K562 (cell line): ENCODE results near the gene PPIP5K2. TPM values are rescaled to one million over a fixed set of nuclear protein-coding genes. Genes with fewer than 3 reads are reported as not detected.

Source experiments
- ATAC-seq: fragments of 200-7000 bp; cut with Tn5 transposase; 3 replicates; pipeline ENCODE4 v1.9.1; 2020; ENCODE audit warnings: moderate library complexity
- BruUV-seq: library from RNA; stranded (reverse); fragments of 400-500 nt; replicated peaks from 2 replicates; lab custom pipeline; 2021; lab: Mats Ljungman, UMichigan
- CTCF ChIA-PET: fragments of 300-600 bp; formaldehyde crosslinking; extraction: SDS; loops from one replicate; lab custom pipeline; 2021; ENCODE audit warnings: low intra/inter-chr PET ratio; lab: Yijun Ruan, JAX
- POLR2A ChIA-PET: fragments of 300-600, 350-650 bp; sonication (Branson Sonifier 250); formaldehyde crosslinking; extraction: SDS; loops from one replicate; lab custom pipeline; 2021; ENCODE audit warnings: antibody characterized with exemption, inconsistent platforms; lab: Yijun Ruan, JAX
- DNase-seq, 4 experiments: peaks; one replicate each; pipeline versions ENCODE4 v3.0.0 to v3.0.0-alpha.2; 2011 to 2018; ENCODE audit warnings: low spot score in 3 of 4, mixed read lengths in 3 of 4; ENCODE audit errors: extremely low read depth in 1 of 4
- FAIRE-seq: peaks from 2 replicates; lab custom pipeline; 2011; peaks lifted over from hg19 to GRCh38; lab: Jason Lieb, UNC
- H2AFZ ChIP-seq: 2 replicates; pipeline ENCODE4 v1.6.0; 2011; ENCODE audit warnings: low read depth, low read length, control low read depth, inconsistent platforms
- H3K27ac ChIP-seq: fragments of 200-600 bp; 3 replicates; pipeline ENCODE4 v1.8.0; 2011; ENCODE audit warnings: low read depth, mild to moderate bottlenecking, control low read depth, inconsistent platforms, low read length, moderate library complexity, mixed read lengths; ENCODE audit errors: extremely low read depth
- H3K27me3 ChIP-seq, 2 experiments: fragments of 300-600 bp in 1 of 2; 2 replicates in 1 of 2; 3 replicates in 1 of 2; pipeline versions ENCODE4 v1.6.0 to v1.8.0; 2011; ENCODE audit warnings: inconsistent platforms in 2 of 2, low read length in 2 of 2, mild to moderate bottlenecking in 1 of 2, mixed read lengths in 1 of 2, moderate library complexity in 1 of 2; ENCODE audit not compliant: control insufficient read depth in 2 of 2, insufficient read depth in 2 of 2
- H3K36me3 ChIP-seq: fragments of 300-600 bp; 3 replicates; pipeline ENCODE4 v1.8.0; 2011; ENCODE audit warnings: mild to moderate bottlenecking, low read length, inconsistent platforms; ENCODE audit not compliant: control insufficient read depth, insufficient read depth
- H3K4me1 ChIP-seq, 2 experiments: fragments of 200-600 bp in 1 of 2; replicated peaks in 1 of 2; 2 replicates in 1 of 2; 3 replicates in 1 of 2; pipeline versions ENCODE4 v1.5.1 to v1.8.0; 2011; ENCODE audit warnings: inconsistent platforms in 2 of 2, low read length in 2 of 2, mild to moderate bottlenecking in 1 of 2, mixed read lengths in 1 of 2, moderate library complexity in 1 of 2; ENCODE audit not compliant: control insufficient read depth in 2 of 2, insufficient read depth in 2 of 2
- H3K4me2 ChIP-seq: 2 replicates; pipeline ENCODE4 v1.6.1; 2011; ENCODE audit warnings: low read length, control low read depth, inconsistent platforms, mixed read lengths; ENCODE audit not compliant: insufficient read depth
- H3K4me3 ChIP-seq: fragments of 200-600 bp; sonication (generic), shearing (Covaris generic); 2 replicates; pipeline ENCODE4 v1.5.1; 2016; ENCODE audit warnings: control low read depth, inconsistent platforms
- H3K79me2 ChIP-seq: fragments of 200-600 bp; 3 replicates; pipeline ENCODE4 v1.8.0; 2011; ENCODE audit warnings: low read length, inconsistent platforms; ENCODE audit not compliant: control insufficient read depth, insufficient read depth
- H3K9ac ChIP-seq, 2 experiments: 2 replicates each; pipeline versions ENCODE4 v1.6.0 to v1.6.1; 2011; ENCODE audit warnings: low read depth in 2 of 2, low read length in 2 of 2, control low read depth in 1 of 2, inconsistent platforms in 1 of 2, mild to moderate bottlenecking in 1 of 2, mixed read lengths in 1 of 2; ENCODE audit not compliant: insufficient read depth in 1 of 2
- H3K9me1 ChIP-seq: one replicate; pipeline ENCODE4 v1.6.0; 2011; ENCODE audit warnings: inconsistent platforms, mild to moderate bottlenecking, low read length, moderate library complexity; ENCODE audit not compliant: control insufficient read depth, insufficient read depth
- H3K9me3 ChIP-seq: replicated peaks from 2 replicates; pipeline ENCODE4 v1.5.1; 2011; ENCODE audit warnings: low read depth, low read length, inconsistent platforms; ENCODE audit not compliant: control insufficient read depth, insufficient read depth
- H4K20me1 ChIP-seq: replicated peaks from 2 replicates; pipeline ENCODE4 v1.6.1; 2011; ENCODE audit warnings: low read length, inconsistent platforms, mixed read lengths; ENCODE audit not compliant: control insufficient read depth, insufficient read depth
- HMG20B ChIP-seq: fragments of 250-450 bp; sonication (Bioruptor Pico); IDR thresholded peaks from 2 replicates; pipeline ENCODE4 v1.5.0; 2021; ENCODE audit warnings: mild to moderate bottlenecking
- JUN ChIP-seq, 2 experiments: sonication (generic) in 1 of 2; formaldehyde crosslinking in 1 of 2; IDR thresholded peaks; 2 replicates each; pipeline versions ENCODE4 v1.6.1 to v1.8.0; 2012 to 2022; ENCODE audit warnings: borderline replicate concordance in 2 of 2, mild to moderate bottlenecking in 2 of 2, improper control_type of control experiment in 1 of 2, low read depth in 1 of 2, low read length in 1 of 2, missing genetic modification reagents in 1 of 2
- MLX ChIP-seq, 2 experiments: fragments of 450-650 bp in 1 of 2; sonication (generic) in 1 of 2; formaldehyde crosslinking; conservative IDR thresholded peaks; 2 replicates each; pipeline versions ENCODE4 v1.4.0 to v1.8.1; 2020 to 2022; ENCODE audit warnings: mild to moderate bottlenecking in 1 of 2, missing genetic modification reagents in 1 of 2
- MYC ChIP-seq, 2 experiments: fragments of 250-450 bp in 1 of 2; sonication (Bioruptor Pico) in 1 of 2; IDR thresholded peaks; 2 replicates each; pipeline versions ENCODE4 v1.5.1 to v1.6.1; 2012 to 2021; ENCODE audit warnings: low read depth in 2 of 2, borderline replicate concordance in 1 of 2, improper control_type of control experiment in 1 of 2, low read length in 1 of 2, mild to moderate bottlenecking in 1 of 2, moderate library complexity in 1 of 2
- POLR2B ChIP-seq: fragments of 450-650 bp; IDR thresholded peaks from 2 replicates; pipeline ENCODE4 v1.6.1; 2018; ENCODE audit warnings: low read depth; ENCODE audit not compliant: partially characterized antibody
- PURB ChIP-seq: sonication (generic); formaldehyde crosslinking; IDR thresholded peaks from 2 replicates; pipeline ENCODE4 v1.9.0; 2021; ENCODE audit warnings: low read depth, mild to moderate bottlenecking, missing genetic modification reagents
- RCOR1 ChIP-seq, 2 experiments: IDR thresholded peaks; 2 replicates each; pipeline ENCODE4 v1.6.1; 2012; ENCODE audit warnings: low read depth in 2 of 2, low read length in 2 of 2, borderline replicate concordance in 1 of 2, improper control_type of control experiment in 1 of 2
- SRSF7 ChIP-seq: fragments of 200-400 bp; formaldehyde crosslinking; optimal IDR thresholded peaks from 2 replicates; pipeline ENCODE3; 2017; ENCODE audit warnings: mild to moderate bottlenecking, low read depth, low read length
- ZKSCAN3 ChIP-seq: fragments of 250-450 bp; sonication (Bioruptor Pico); IDR thresholded peaks from 2 replicates; pipeline ENCODE4 v1.4.0; 2020
- ZNF561 ChIP-seq: fragments of 450-650 bp; formaldehyde crosslinking; conservative IDR thresholded peaks from 2 replicates; pipeline ENCODE4 v1.4.0; 2020; ENCODE audit warnings: mild to moderate bottlenecking, moderate library complexity
- ZNF589 ChIP-seq: fragments of 200-800 bp; sonication (Bioruptor generic); IDR thresholded peaks from 2 replicates; pipeline ENCODE4 v1.6.1; 2016; ENCODE audit warnings: low read depth, missing genetic modification characterization, missing compliant biosample characterization
- WGBS: fragments of 100-300 bp; shearing (Covaris generic); methylation state at CpG from one replicate; pipeline ENCODE4 v1.1.6; 2016; ENCODE audit warnings: low coverage, mixed read lengths; ENCODE audit not compliant: insufficient coverage; ENCODE audit errors: missing lambda C conversion rate; 5-methylcytosine and 5-hydroxymethylcytosine counted together
- in situ Hi-C: fragments of 300-500 bp; cut with MboI; formaldehyde crosslinking; loops from 4 replicates; pipeline ENCODE4 v1.15.0; 2018; ENCODE audit warnings: inconsistent platforms, mixed read lengths
- intact Hi-C: fragments of 100-400 bp; cut with micrococcal nuclease; formaldehyde crosslinking; loops from 2 replicates; pipeline ENCODE4 v1.14.2; 2022
- polyA plus RNA-seq, 8 experiments: library from polyadenylated mRNA; depleted of rRNA in 4 of 8; stranded (reverse) in 5 of 8; unstranded in 3 of 8; fragments of >200 nt; fragmentation: Nextera tagmentation in 2 of 8; fragmentation: Illumina TruSeq in 1 of 8; extraction: Ambion mirVana in 2 of 8; extraction: Trizol in 1 of 8; gene quantifications; 2 replicates each; pipeline versions ENCODE4 v1.2.1 to v1.2.3, GENCODE V29; 2011 to 2014; ENCODE audit warnings: inconsistent platforms in 1 of 8, missing spikeins in 1 of 8
- total RNA-seq, 7 experiments: library from RNA; depleted of rRNA in 6 of 7; stranded (reverse); fragments of >200 nt in 6 of 7; fragmentation: Illumina TruSeq in 2 of 7; extraction: Trizol in 2 of 7; gene quantifications; 2 replicates each; pipeline versions ENCODE4 v1.2.1 to v1.2.3, GENCODE V29; 2011 to 2021; ENCODE audit warnings: low replicate concordance in 1 of 7

PPIP5K2 gene
- total and polyA plus RNA-seq, 9 of the 15 experiments (the other 6 are each of a cell fraction or from before 2014, with no cell fraction given), result 39.4 to 150 (median 99.1) TPM

GRCh38 chr5:103117471-103117991 is 2.6 kb upstream of the PPIP5K2 start (continued):
- TF ChIP-seq PURB (CRISPR knock-in tag) (no peak), RCOR1 (IDR thresholded peaks at IDR 0.05; ENCODE audit: borderline replicate concordance in 1 of 2, low read depth in 2 of 2, low read length in 2 of 2) (no peak; a peak in 1 of 4 replicates)

- DNase-seq, result peak in 1 of 4 experiments; percentile 23
- CTCF ChIA-PET, result no interaction called here
- Histone ChIP-seq H3K9me3 (no peaks in the 10 kb centered on the region), H3K9me1 (no peaks in the 10 kb centered on the region), H3K4me3 (peak overlapping the region; percentile 60), H3K9ac (peak overlapping the region; percentile 87 to 99), H3K36me3 (peaks cover 12% of the 10 kb centered on the region; the same call in 2 of the 3 replicates), H3K27me3 (no peaks in the 10 kb centered on the region), H4K20me1 (no peaks in the 10 kb centered on the region), H3K4me1 (peaks cover 0 to 21% of the 10 kb centered on the region in 2 experiments; a peak in 3 of 5 replicates), H3K79me2 (peaks cover 92% of the 10 kb centered on the region), H2AFZ (peak overlapping the region; percentile 80), H3K27ac (peak overlapping the region; percentile 99), H3K4me2 (peak overlapping the region; percentile 90)
- POLR2A ChIA-PET, result interaction anchor here (0.8 to 2.4 kb wide), 12 partner anchors 8 to 448 kb away, joined by 3 to 13 read pairs (median 6); no protein-coding TSS in a partner anchor
- in situ Hi-C loops (no loop called here), intact Hi-C loops (no loop called here)
- TSS peak; percentile 88 for BruUV-seq
- WGBS, result under 1% methylated on average over 12 of the region's 15 CpGs
- FAIRE-seq, result peak; percentile 11
- no peak for ATAC-seq
- no peak for TF ChIP-seq ZKSCAN3 (CRISPR knock-in tag)
- TF ChIP-seq MLX (CRISPR knock-in tag; conservative IDR thresholded peaks at IDR 0.05), result 0 out of 4 replicates have a peak, but pooled peaks of 1 of the 2 experiments have one; percentile 19
- 0 out of 2 replicates have a peak, but pooled peaks have one; percentile 39 for TF ChIP-seq ZNF589 (CRISPR knock-in tag)
- TF ChIP-seq JUN (IDR thresholded peaks at IDR 0.05; ENCODE audit: borderline replicate concordance, low read depth, low read length), result no peak
- TF ChIP-seq JUN (CRISPR knock-in tag; IDR thresholded peaks at IDR 0.05; ENCODE audit: borderline replicate concordance), result no peak
- no peak for TF ChIP-seq SRSF7
- no peak for TF ChIP-seq ZNF561 (CRISPR knock-in tag)
- peak; percentile 91 for TF ChIP-seq POLR2B
- 0 out of 2 replicates have a peak, but pooled peaks have one; percentile 44 for TF ChIP-seq HMG20B (CRISPR knock-in tag)
- no peak for TF ChIP-seq MYC (IDR thresholded peaks at IDR 0.05; ENCODE audit: low read depth, low read length)
- 0 out of 2 replicates have a peak, but pooled peaks have one; percentile 15 for TF ChIP-seq MYC (CRISPR knock-in tag; IDR thresholded peaks at IDR 0.05; ENCODE audit: borderline replicate concordance, low read depth)
These were observed 884 bp upstream of the PPIP5K2 start for GRCh38 chr5:103119070-103119764.
